Fibroblast of peridontal ligament (primary cell): ENCODE data around the gene NLGN1.

Source experiments
- DNase-seq: peaks from one replicate; pipeline ENCODE4 v3.0.0-alpha.2; 2010; ENCODE audit errors: extremely low read depth

The NLGN1 gene

GRCh38 chr3:174089592-174089991, 692.0 kb downstream of the NLGN1 start:
- DNase-seq, result no peak

- no peak for DNase-seq
Observed at GRCh38 chr3:174094669-174095068, 697.1 kb downstream of the NLGN1 start.

- no peak for DNase-seq
Observed at GRCh38 chr3:174097686-174098085, 700.1 kb downstream of the NLGN1 start.

GRCh38 chr3:174098746-174099145, 701.2 kb downstream of the NLGN1 start:
- DNase-seq, result peak; percentile 17

- DNase-seq, result no peak
Observed at GRCh38 chr3:174099724-174100123, 702.2 kb downstream of the NLGN1 start.

- peak; percentile 27 for DNase-seq
Observed at GRCh38 chr3:174100744-174101143, 703.2 kb downstream of the NLGN1 start.

GRCh38 chr3:174101244-174101643, 703.7 kb downstream of the NLGN1 start:
- peak; percentile 49 for DNase-seq

- no peak for DNase-seq
Observed at GRCh38 chr3:174102274-174102673, 704.7 kb downstream of the NLGN1 start.

GRCh38 chr3:174102866-174103265, 705.3 kb downstream of the NLGN1 start:
- DNase-seq, result peak; percentile 23

- no peak for DNase-seq
Observed at GRCh38 chr3:174110761-174111160, 713.2 kb downstream of the NLGN1 start.

- no peak for DNase-seq
Observed at GRCh38 chr3:174111776-174112175, 714.2 kb downstream of the NLGN1 start.

GRCh38 chr3:174116421-174116820, 718.9 kb downstream of the NLGN1 start:
- DNase-seq, result peak; percentile 63

GRCh38 chr3:174120997-174121396, 723.5 kb downstream of the NLGN1 start:
- DNase-seq, result no peak

- DNase-seq, result no peak
Observed at GRCh38 chr3:174122411-174122810, 724.9 kb downstream of the NLGN1 start.

GRCh38 chr3:174125267-174125824, 727.8 kb downstream of the NLGN1 start:
- DNase-seq, result peak; percentile 69

- no peak for DNase-seq
Observed at GRCh38 chr3:174126990-174127758, 729.6 kb downstream of the NLGN1 start.

- peak; percentile 60 for DNase-seq
Observed at GRCh38 chr3:174132006-174132405, 734.5 kb downstream of the NLGN1 start.

GRCh38 chr3:174132421-174133042, 735.0 kb downstream of the NLGN1 start:
- no peak for DNase-seq

- DNase-seq, result no peak
Observed at GRCh38 chr3:174146008-174146407, 748.5 kb downstream of the NLGN1 start.

GRCh38 chr3:174147798-174148197, 750.3 kb downstream of the NLGN1 start:
- no peak for DNase-seq

GRCh38 chr3:174153871-174154270, 756.3 kb downstream of the NLGN1 start:
- DNase-seq, result peak; percentile 27

- no peak for DNase-seq
Observed at GRCh38 chr3:174156200-174156599, 758.7 kb downstream of the NLGN1 start.

GRCh38 chr3:174158674-174159073, 761.1 kb downstream of the NLGN1 start:
- no peak for DNase-seq
